Prostate gland (tissue), 2 donors: ENCODE data around the gene TPSB2.

Experiments
- POLR2A ChIP-seq: fragments of 450-650 bp; IDR thresholded peaks from one replicate; pipeline ENCODE4 v1.6.1; 2016; ENCODE audit warnings: antibody characterized with exemption, mild to moderate bottlenecking
- POLR2AphosphoS5 ChIP-seq: sonication (generic); formaldehyde crosslinking; IDR thresholded peaks from one replicate; pipeline ENCODE4 v1.6.1; 2017; ENCODE audit warnings: antibody characterized with exemption
- TF ChIP-seq, protein P1 (sequence below), 4 experiments: fragments of 200-600 bp in 2 of 4; fragments of 450-650 bp in 2 of 4; sonication (generic) in 2 of 4; IDR thresholded peaks; 1 replicate in 3 of 4; 2 replicates in 1 of 4; pipeline ENCODE4 v1.5.1; 2016 to 2019; ENCODE audit warnings: antibody characterized with exemption in 4 of 4, mild to moderate bottlenecking in 2 of 4, moderate library complexity in 2 of 4

DNA sequence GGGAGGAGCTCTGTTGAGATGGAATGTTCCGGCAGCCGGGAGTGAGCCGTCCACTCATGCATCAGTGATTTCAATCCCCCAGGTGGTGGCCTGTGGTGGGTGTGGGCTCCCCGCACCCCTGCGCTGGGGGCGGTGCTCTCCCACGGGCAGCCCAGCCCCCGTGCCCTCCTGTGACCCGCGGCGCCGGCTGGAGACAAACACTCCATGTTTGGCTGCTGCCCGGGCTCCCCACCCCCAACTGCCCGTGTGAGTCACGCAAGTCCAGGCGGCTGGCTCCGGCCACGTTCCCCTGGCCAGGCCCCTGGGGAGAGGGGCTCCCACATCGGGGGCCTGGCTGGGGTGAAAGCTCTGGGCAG is 47.7 kb downstream of the TPSB2 start:
- TF ChIP-seq, protein P1, sequence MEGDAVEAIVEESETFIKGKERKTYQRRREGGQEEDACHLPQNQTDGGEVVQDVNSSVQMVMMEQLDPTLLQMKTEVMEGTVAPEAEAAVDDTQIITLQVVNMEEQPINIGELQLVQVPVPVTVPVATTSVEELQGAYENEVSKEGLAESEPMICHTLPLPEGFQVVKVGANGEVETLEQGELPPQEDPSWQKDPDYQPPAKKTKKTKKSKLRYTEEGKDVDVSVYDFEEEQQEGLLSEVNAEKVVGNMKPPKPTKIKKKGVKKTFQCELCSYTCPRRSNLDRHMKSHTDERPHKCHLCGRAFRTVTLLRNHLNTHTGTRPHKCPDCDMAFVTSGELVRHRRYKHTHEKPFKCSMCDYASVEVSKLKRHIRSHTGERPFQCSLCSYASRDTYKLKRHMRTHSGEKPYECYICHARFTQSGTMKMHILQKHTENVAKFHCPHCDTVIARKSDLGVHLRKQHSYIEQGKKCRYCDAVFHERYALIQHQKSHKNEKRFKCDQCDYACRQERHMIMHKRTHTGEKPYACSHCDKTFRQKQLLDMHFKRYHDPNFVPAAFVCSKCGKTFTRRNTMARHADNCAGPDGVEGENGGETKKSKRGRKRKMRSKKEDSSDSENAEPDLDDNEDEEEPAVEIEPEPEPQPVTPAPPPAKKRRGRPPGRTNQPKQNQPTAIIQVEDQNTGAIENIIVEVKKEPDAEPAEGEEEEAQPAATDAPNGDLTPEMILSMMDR (IDR thresholded peaks at IDR 0.05) = no peak
- TF ChIP-seq POLR2A (no peak), POLR2AphosphoS5 (peak; percentile 51)
